ENCODE data around the gene ROCK1.
"Not testable (repeated sequence)": the region's sequence is repeated elsewhere in the genome, so short reads cannot be mapped to it uniquely, and the experiment has no call there.

ROCK1 gene

DNA sequence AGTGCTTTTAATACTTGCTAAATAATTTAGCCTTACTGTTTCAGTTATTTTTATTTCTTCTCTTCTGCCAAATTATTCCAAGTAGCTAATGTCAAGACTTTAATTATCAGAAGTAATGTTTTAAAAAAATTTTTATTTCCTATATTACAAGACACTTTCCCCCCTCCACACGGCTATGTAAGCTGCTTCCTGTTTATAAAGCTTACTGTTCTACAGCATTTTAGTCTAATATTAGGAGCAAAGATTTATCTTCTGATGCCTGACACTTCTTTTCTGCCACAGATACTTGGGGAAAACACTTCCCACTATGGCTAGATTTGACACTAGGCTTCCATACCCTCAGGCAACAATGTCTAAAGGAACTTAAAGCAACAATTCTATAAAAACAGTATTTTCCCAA, 62.3 kb downstream of the ROCK1 start:
- no peak for DNase-seq

DNA sequence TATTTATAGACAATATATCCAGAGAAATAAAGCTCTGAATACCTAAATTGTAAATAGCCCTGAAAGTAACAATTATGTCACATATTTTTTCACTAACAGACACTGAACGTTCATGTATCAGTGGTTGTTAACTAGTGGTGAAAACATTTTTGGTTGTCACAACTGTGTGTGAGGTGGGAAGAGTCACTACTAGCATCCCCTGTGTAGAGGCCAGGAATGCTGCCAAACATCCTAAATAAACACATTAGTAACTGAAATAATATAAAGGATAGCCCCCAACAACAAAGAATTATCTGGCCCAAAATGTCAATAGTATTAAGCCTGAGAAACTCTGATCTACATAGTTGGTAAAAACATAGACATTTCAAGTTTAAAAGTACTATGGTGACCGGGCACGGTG, 64.5 kb downstream of the ROCK1 start:
- no peak for DNase-seq

DNA sequence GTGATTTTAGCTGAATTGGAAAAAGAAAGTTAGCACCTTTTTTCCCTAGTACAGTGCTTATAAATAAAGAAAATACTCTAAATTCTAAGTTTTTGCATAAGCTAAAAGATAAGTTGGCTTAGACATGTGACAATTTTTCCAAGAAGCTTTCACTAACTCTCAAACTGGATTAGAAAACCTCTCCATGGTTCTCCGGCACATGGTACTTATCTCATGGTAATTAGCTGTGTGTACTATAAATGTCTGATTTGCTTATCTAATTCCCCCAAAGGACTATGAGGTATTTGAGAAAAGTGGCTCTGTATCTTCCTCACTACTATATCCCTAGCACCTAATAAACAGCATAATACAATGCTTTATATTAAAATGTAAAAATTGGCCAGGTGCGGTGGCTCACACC, 71.1 kb downstream of the ROCK1 start:
- DNase-seq, result no peak

DNA sequence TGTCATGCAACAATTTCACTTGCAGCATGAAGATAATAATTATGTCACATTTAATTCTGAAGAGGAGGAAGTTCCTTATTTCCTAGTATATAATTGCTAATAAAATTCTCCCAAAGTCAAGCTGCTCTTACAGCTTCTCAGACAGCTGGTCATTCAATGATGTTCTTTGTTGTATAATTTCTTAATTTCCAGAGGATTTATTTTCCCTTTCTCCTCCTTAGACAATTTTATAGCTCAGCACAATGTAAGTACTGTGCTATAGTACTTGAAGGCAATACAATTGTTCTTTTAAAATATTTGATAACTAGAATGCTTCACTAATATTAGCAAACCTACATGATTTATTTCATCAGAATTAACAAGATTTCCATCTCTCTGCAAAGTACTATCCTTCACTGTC, 73.4 kb downstream of the ROCK1 start:
- DNase-seq, result no peak

DNA sequence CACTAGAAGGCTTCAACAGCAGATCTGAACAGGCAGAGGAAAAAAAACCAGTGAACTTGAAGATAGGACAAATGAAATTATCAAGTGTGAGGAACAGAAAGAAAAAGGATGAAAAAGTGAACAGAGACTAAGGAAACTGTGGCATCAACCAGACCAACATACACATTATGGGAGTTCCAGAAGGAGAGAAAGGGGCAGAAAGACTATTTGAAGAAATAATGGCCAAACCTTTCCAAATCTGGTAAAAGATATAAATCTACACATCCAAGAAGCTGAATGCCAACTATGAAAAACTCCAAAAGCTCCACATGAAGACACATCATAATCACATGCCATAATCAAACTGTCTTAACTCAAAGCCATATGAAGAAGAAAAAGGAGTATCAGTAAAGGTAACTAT, 79.8 kb downstream of the ROCK1 start:
- no peak for DNase-seq

DNA sequence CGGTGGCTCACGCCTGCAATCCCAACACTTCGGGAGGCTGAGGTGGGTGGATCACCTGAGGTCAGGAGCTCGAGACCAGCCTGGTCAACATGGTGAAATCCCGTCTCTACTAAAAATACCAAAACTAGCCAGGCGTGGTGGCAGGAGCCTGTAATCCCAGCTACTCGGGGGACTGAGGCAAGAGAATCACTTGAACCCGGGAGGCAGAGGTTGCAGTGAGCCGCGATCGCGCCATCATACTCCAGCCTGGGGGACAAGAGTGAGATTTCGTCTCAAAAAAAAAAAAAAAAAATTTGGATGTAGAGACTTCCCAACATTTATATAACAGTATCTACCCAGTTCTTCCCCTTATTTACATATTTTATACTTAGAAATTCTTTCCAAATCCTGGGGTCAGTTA, 93.4 kb downstream of the ROCK1 start:
- DNase-seq, result not testable (repeated sequence)

DNA sequence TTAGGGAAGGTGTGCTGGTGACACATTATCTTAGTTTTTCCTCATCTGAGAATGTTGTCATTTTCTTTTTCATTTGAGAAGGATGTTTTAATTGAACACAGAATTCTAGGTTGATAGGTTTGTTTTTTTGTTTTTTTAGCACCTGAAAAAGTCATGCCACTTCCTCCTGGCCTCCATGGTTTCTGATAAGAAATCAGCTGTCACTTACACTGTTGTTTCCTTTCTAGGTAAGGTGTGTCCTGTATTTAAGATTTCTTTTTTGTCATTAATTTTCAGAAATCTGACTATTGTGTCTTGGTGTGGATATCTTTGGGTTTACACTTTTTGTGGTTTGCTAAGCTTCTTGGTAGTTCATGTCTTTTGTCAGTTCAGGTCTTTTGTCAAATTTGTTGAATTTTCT, 99.3 kb downstream of the ROCK1 start:
- no peak for DNase-seq

DNA sequence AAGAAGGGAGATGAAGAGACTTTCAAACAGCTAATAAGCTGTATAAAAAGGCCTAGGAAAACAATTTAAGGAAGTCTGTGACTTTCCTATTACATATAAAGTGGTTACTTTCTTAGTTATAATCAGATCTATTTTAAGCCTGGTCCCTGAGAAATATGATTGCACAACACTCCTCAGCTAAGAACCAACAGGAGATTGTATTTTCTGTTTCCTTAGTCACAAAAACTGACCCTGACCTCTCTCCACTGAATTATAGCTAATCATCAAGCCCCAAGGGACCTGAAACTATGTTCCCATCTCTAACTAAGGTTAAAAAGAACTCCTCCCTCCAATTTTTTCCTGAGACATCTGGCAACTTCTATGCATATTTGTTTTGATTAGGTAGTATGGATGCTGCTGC, 106.9 kb downstream of the ROCK1 start:
- no peak for DNase-seq

DNA sequence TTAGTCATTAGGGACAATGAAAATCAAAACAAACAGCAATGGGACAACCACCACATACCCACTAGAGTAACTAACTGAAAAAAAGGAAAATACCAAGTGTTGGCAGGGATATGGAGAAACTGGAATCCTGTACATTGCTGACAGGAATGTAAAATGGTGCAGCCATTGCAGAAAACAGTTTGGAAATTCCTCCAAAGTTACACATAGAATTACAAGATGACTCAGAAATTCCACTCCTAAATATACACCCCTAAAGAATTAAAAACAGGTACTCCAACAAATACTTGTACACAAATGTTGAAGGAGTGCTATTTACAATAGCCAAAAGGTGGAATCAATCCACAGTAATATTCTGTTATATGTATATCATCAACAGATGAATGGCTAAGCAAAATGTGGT, 110.9 kb downstream of the ROCK1 start:
- DNase-seq, result no peak

DNA sequence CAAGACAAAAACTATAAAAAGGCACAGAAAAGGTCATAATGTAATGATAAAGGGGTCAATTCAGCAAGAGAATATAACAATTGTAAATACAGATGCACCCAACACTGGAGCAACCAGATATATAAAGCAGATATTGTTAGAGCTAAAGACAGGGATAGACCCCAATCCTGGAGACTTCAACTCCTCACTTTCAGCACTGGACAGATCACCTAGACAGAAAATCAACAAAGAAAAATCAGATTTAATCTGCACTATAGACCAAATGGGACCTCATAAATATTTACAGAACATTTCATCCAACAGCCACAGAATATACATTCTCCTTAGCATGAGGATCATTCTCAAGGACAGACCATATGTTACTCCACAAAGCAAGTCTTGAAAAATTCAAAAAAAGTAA, 114.2 kb downstream of the ROCK1 start:
- no peak for DNase-seq

DNA sequence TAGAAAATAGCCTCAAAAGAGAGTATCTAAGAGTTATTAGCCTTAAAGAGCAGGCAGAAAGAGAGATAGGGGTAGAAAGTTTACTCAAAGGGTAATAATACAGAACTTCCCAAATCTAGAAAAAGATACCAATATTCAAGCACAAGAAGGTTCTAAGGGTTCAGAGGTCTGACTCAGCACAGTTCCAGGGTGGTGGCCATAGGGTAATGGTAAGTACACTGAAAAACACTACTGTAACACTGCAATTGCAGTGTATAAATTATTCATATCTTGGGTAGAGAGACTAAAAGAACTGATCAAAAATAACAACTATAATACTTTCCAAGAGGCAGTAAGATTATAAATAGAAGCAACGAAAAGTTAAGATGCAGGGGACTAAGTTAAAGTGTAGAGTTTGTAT, 115.2 kb downstream of the ROCK1 start:
- DNase-seq, result no peak

DNA sequence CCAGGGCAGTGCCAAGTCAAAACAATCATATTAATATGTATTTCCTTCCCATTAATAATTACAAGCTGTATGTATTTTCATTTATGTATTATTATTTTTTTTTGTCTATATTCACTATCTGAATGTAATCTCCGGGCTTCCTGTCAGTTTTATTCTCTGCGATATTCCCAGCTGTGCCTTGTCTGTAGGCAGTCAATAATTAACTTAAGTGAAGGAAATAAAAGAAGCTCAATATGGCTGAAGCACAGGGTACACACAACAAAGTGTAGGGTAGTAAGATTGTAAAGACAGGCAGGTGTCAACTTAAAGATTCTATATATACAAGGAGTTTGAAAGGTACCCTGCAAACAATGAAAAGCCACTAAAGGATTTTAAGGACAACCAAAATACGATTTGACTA, 122.9 kb downstream of the ROCK1 start:
- DNase-seq, result no peak

DNA sequence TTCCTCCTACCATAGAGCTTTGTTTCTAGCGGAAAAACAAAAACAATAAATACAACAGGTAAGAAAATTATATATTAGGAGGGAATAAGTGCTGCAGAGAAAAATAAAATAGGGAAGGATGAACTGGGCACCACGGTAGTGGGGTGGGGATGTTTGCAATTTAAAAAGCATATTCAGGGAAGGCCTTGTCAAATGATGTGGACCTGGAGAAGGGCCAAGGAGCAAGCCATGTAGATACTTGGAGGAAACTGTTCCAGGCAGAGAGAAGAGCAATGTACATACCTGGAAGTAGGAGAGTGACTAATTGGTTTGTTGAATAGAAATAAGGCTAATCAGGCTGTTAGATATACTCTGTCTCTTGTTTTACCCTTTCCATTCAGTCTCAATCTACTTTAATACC, 136.5 kb downstream of the ROCK1 start:
- DNase-seq, result no peak

DNA sequence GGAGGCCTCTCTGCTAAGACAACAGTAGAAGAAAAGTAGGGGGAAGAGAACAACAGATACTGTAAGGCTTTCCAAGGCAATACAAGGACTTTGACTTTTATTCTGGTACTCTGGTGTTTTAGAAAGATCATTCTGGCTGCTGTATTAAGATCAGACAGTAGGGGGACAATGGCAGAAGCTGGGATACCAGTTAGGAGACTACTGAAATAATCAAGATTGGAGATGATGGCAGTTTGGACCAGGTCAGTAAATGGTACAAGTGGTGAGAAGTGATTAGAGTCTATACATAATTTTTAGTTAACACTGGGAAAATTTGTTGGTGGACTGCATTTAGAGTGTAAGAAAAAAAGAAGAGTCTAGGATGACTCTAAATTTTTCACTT, 139.7 kb downstream of the ROCK1 start:
- DNase-seq, result no peak

DNA sequence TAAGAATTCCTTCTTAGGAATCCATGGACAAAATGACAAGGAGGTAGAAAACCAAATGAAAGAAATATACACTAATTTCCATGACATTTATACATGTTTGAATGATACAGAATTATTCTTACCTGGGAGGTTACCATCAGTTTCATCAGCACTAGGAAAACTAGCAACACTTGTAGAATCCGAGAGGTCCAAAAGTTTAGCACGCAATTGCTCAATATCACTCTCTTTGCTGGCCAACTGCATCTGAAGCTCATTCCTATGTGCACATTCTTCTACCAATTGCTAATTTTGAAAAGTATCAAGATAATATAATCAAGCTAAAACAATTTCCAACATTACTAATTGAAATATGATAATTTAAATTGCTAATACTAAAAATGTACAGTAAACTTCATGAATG, 144.8 kb downstream of the ROCK1 start:
- no peak for DNase-seq

DNA sequence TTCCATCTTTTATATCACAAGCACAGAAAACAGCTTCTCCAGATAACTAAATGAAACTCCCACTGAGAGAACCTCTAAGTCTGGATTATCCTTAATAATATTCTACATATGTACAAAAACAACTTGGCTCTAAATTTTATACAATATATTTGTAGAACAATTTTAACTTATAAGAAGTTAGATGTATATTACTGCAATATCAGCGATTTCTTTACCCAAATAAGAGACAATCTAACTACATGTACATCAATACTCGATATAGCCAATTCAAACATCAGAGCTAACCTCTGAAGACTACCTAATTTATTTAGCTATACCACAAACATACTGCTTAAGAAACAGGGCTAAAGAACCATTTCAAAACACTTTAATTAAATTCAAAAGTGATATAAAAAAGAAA, 148.6 kb downstream of the ROCK1 start:
- no peak for DNase-seq

DNA sequence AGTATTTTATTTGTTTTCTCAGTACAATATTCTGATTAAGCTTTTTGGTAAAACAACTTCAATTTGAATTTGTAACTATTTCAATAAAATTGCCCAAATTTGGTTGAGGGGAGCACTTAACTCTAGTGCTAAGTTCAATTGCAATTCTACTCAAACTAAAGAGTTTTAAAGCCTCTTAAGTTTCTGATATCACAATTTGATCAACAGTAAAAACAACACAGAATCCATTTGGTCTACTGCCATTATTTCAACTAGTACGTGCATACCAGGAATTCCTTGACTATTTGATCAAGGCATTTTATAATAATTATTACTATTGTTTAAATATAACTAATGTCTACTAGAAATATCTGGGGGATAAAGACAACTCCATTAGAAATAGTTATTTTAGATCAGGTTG, 150.9 kb downstream of the ROCK1 start:
- no peak for DNase-seq

DNA sequence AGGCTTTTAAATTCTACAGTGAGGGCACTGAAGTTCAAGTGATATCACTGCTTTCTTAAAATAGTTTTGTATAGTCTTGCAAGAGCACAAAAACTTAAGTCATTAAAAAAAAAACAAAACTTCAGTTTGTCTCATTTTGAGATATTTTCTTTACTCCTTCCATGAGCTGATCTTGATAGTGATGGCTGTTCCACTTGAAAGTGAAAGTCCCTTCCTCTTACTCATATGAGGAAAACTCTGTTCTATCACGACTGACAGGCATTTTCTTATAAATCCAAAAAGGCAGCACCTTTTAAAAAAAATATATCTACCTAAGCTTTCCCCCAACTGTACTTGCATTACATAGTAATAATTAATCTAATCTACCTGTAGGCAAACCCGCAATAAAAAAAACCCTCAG, 160.8 kb downstream of the ROCK1 start:
- not testable (repeated sequence) for DNase-seq

Data from NCI-H1105 (cell line).